HAP-1 (cell line): Measurements from ENCODE around the gene ARHGAP31.
"Not testable (repeated sequence)": the region's sequence is repeated elsewhere in the genome, so short reads cannot be mapped to it uniquely, and the experiment has no call there.

Experiments used
- DNase-seq, 2 experiments: peaks; one replicate each; pipeline ENCODE4 v3.0.0-alpha.2; 2016 to 2020; ENCODE audit warnings: low spot score in 2 of 2
- H3K27me3 ChIP-seq: fragments of 250-450 bp; sonication (Bioruptor Pico); 2 replicates; pipeline ENCODE4 v1.5.1; 2020; ENCODE audit warnings: low read depth, mild to moderate bottlenecking, moderate library complexity
- H3K36me3 ChIP-seq: fragments of 250-450 bp; sonication (Bioruptor Pico); replicated peaks from 2 replicates; pipeline ENCODE4 v1.5.1; 2020; ENCODE audit warnings: mild to moderate bottlenecking
- H3K4me1 ChIP-seq: fragments of 250-450 bp; sonication (Bioruptor Pico); 2 replicates; pipeline ENCODE4 v1.5.1; 2020; ENCODE audit warnings: mild to moderate bottlenecking
- H3K4me3 ChIP-seq: fragments of 250-450 bp; sonication (Bioruptor Pico); 2 replicates; pipeline ENCODE4 v1.5.1; 2020; ENCODE audit warnings: mild to moderate bottlenecking, moderate library complexity
- H3K9me3 ChIP-seq: fragments of 250-450 bp; sonication (Bioruptor Pico); 2 replicates; pipeline ENCODE4 v1.5.1; 2020; ENCODE audit warnings: mild to moderate bottlenecking, moderate library complexity
- in situ Hi-C: fragments of 300-500 bp; cut with MboI; formaldehyde crosslinking; loops from 3 replicates; pipeline ENCODE4 v1.14.3; 2020; ENCODE audit warnings: low sequenced_read_pairs, inconsistent platforms, mixed read lengths

Gene ARHGAP31, protein sequence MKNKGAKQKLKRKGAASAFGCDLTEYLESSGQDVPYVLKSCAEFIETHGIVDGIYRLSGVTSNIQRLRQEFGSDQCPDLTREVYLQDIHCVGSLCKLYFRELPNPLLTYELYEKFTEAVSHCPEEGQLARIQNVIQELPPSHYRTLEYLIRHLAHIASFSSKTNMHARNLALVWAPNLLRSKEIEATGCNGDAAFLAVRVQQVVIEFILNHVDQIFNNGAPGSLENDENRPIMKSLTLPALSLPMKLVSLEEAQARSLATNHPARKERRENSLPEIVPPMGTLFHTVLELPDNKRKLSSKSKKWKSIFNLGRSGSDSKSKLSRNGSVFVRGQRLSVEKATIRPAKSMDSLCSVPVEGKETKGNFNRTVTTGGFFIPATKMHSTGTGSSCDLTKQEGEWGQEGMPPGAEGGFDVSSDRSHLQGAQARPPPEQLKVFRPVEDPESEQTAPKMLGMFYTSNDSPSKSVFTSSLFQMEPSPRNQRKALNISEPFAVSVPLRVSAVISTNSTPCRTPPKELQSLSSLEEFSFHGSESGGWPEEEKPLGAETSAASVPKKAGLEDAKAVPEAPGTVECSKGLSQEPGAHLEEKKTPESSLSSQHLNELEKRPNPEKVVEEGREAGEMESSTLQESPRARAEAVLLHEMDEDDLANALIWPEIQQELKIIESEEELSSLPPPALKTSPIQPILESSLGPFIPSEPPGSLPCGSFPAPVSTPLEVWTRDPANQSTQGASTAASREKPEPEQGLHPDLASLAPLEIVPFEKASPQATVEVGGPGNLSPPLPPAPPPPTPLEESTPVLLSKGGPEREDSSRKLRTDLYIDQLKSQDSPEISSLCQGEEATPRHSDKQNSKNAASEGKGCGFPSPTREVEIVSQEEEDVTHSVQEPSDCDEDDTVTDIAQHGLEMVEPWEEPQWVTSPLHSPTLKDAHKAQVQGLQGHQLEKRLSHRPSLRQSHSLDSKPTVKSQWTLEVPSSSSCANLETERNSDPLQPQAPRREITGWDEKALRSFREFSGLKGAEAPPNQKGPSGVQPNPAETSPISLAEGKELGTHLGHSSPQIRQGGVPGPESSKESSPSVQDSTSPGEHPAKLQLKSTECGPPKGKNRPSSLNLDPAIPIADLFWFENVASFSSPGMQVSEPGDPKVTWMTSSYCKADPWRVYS (N-terminal part only)

DNA sequence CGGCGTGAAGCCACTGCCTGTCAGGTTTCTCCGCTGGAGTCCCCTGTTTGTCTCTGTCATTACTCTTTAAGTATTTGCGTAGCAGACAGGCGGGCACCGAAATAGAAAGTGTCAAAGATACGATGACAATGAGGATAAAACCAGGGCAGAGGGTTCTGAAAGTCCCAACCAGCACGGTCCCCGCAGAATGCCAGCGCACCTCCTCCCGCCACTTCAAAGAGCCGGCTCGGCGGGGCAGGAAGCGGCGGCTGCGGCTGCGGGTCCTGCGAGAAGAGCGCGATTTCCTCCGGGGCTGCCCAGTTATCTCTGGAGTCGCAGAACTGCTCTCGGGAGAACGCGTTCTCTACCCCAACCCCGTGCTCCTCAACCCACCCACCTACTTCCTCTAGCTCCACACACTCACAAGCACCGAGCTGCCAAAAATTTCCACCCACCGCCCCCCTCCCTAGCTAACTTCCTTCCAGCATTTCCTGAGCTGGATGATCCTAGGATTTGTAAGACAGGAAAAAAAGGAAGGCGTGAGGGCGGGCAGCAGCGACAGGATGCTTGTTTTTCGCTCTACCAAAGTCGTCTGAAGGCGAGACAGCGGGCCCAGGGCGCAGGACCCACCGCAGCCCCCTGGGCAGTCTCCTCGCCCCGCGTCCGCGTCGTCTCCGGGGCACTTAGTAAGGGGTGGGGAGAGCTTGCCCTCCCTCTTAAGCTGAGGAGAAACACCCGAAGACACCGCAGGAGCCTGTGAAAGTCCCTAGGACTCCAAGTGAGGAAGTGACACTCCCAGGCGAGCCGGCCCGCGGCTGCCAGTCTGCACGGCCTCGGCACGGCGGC is at the start of gene ARHGAP31:
ARHGAP31 (plus strand) TSS at position 513 of the 825 bp plus-strand sequence. CDS start 522 bp downstream, outside the sequence.
- in situ Hi-C loops = loop anchor here (25.0 kb wide), 1 partner anchor 393 kb away; the partner anchor contains the start of gene COX17
- H3K4me1 ChIP-seq = peaks cover 33% of the 10 kb centered on the region

DNA sequence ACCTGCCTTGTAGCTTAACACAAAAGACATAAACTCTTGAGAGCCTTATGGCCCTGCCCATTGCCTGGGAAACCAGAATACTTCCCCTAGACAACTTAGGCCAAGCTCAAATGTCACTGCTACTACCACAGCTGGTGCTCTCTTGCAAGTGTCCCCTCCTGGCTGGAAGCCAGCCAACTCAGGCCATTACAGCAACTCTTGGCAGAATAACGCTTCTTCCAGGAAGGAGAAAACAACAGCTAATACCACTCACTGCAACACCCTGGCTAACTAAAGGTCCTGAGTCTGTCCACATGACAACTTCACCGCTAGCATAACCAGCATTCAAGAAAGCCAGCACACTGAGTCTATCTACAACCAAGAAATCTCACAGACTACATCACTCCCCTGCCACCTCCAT is 48.4 kb upstream of the ARHGAP31 start:
- Histone ChIP-seq H3K4me1 (peaks cover 11% of the 10 kb centered on the region), H3K4me3 (no peak overlapping the region), H3K27me3 (no peaks in the 10 kb centered on the region), H3K36me3 (no peaks in the 10 kb centered on the region), H3K9me3 (peaks cover 6% of the 10 kb centered on the region; the same call in 1 of the 2 replicates)
- in situ Hi-C loops = no loop called here
- DNase-seq = no peak

More for the DNA sequence above, at the start of gene ARHGAP31:
- DNase-seq = peak; percentile 51 to 74
- Histone ChIP-seq H3K27me3 (no peaks in the 10 kb centered on the region), H3K9me3 (no peaks in the 10 kb centered on the region), H3K4me3 (peak within 1 kb of the TSS; percentile 37), H3K36me3 (no peaks in the 10 kb centered on the region)

DNA sequence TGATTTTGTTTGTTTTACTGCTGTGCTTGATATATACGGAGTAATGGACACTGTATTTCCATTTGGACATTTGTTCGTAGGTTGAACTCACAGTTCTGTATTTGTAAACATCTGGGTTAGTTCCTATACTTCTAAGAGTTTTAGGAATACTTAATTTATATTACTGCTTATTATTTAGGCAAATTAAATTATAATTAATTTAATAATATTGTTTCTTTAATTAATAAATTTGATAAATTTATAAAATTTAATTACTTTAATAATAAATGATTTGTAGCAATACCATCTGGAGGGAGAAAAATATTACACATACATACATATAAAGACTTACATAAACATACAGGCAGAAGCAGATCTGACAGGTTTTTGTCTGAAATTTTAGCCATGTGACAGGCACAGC is 39.0 kb upstream of the ARHGAP31 start:
- no peaks in the 10 kb centered on the region for H3K36me3 ChIP-seq
- no peaks in the 10 kb centered on the region for H3K9me3 ChIP-seq
- no peak for DNase-seq
- H3K4me1 ChIP-seq = peaks cover 17% of the 10 kb centered on the region
- in situ Hi-C loops = no loop called here
- H3K27me3 ChIP-seq = no peaks in the 10 kb centered on the region
- H3K4me3 ChIP-seq = no peak overlapping the region

DNA sequence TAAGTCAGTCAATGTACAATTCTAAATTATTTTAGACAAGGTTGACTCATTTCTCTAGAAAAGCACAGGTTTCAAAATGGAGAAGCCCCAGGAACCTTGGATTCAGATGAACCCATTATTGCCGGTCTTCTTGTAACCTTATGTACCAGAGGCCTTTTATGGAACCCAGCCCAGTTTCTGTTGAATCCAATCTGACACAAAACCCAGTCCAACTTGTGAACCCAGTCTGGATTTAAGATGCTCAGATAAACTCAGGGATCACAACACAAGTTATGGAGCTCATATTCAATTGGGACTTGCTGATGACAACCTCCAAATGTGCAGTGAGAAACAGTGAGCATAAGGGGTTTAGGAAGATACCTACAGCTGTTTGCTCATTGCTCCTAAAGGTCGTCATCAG is 37.1 kb upstream of the ARHGAP31 start:
- Histone ChIP-seq H3K4me1 (peaks cover 17% of the 10 kb centered on the region), H3K9me3 (no peaks in the 10 kb centered on the region), H3K36me3 (no peaks in the 10 kb centered on the region), H3K27me3 (no peaks in the 10 kb centered on the region), H3K4me3 (no peak overlapping the region)
- DNase-seq = no peak
- in situ Hi-C loops = no loop called here

DNA sequence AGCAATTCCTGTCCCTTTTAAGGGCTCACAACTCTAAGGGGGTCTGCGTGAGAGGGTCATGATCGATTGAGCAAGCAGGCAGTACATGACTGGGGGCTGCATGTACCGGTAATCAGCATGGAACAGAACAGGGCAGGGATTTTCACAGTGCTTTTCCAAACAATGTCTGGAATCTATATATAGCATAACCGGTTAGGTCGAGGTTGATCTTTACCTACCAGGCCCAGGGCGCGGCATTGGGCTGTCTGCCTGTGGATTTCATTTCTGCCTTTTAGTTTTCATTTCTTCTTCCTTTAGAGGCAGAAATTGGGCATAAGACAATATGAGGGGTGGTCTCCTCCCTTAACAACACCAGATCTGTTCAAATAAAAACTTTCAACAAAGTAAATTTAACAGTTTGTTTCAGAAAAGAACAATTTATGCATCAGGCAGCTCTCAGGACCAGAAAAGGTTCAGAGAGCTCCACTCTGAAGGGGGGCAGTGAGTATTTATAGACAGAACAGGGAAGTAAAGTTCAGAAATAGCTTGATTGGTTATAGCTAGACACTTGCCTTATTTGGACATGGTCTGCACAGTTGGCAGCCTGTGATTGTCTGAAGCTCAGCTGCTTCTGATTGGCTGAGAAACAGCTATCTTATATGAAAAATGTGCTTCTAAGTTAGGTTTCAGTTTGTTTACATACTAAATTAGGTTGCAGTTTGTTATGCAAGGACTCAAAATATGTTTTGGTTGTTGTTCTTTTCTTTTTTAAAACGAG is 36.4 kb upstream of the ARHGAP31 start:
- Histone ChIP-seq H3K36me3 (no peaks in the 10 kb centered on the region), H3K9me3 (no peaks in the 10 kb centered on the region), H3K4me3 (no peak overlapping the region), H3K4me1 (peaks cover 17% of the 10 kb centered on the region), H3K27me3 (no peaks in the 10 kb centered on the region)
- DNase-seq = no peak
- in situ Hi-C loops = no loop called here

DNA sequence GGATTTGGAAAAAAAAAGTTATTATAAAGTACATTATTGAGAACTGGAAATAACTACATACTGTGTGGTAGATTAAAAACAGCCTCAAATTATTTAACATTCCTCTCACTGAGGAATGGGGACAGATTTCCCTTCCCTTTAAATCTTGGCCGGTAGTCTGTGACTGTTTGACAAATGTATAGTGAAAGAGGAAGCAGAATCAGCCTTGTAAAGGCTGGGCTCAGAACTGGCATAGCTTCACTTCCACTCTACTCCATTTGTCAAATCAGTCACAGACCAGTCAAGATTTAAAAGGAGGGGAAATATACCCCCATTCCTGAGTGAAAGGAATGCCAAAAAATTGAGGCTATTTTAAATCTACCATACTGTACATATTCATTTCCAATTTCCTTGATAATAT is 35.3 kb upstream of the ARHGAP31 start:
- Histone ChIP-seq H3K36me3 (no peaks in the 10 kb centered on the region), H3K4me1 (peaks cover 17% of the 10 kb centered on the region), H3K9me3 (no peaks in the 10 kb centered on the region), H3K4me3 (no peak overlapping the region), H3K27me3 (no peaks in the 10 kb centered on the region)
- in situ Hi-C loops = no loop called here
- no peak for DNase-seq

DNA sequence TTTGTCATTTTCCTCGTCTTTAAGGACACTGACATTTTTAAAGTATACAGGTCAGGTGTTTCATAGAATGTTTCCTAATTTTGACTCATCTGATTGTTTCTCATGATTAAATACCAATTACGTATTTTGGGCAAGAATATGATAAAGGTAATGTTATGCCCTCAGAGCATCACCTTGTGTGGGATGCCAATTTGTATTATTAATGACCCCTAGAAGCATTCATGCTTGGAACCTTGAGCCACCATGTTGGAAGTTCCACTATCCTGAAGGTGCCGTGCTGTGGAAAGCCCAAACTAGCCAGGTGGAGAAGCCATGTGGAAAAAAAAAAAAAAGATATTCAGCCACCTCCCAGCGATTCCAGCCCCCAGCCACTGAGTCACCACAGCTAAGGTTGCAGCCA is 34.4 kb upstream of the ARHGAP31 start:
- H3K4me3 ChIP-seq = no peak overlapping the region
- in situ Hi-C loops = no loop called here
- H3K36me3 ChIP-seq = no peaks in the 10 kb centered on the region
- H3K9me3 ChIP-seq = no peaks in the 10 kb centered on the region
- DNase-seq = no peak
- no peaks in the 10 kb centered on the region for H3K27me3 ChIP-seq
- H3K4me1 ChIP-seq = peaks cover 17% of the 10 kb centered on the region

DNA sequence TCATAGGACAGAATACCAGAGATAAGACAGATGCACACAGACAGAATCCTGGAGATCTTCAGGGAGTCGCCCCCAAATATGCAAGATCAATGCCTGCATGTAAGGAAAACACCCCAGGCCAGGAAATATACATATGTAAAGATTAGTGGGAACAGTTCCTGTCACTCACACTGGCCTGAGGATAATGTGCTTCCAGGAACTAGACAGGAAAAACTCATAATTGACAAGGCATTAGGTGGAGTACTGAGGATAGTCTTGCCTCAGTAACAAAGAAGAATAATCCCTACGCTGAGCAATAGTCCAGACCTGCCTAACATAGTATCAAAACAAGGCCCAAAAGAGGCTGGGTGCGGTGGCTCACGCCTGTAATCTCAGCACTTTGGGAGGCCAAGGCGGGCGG is 33.1 kb upstream of the ARHGAP31 start:
- H3K9me3 ChIP-seq = no peaks in the 10 kb centered on the region
- DNase-seq = no peak
- H3K27me3 ChIP-seq = no peaks in the 10 kb centered on the region
- H3K36me3 ChIP-seq = no peaks in the 10 kb centered on the region
- H3K4me3 ChIP-seq = no peak overlapping the region
- in situ Hi-C loops = no loop called here
- H3K4me1 ChIP-seq = peaks cover 17% of the 10 kb centered on the region

DNA sequence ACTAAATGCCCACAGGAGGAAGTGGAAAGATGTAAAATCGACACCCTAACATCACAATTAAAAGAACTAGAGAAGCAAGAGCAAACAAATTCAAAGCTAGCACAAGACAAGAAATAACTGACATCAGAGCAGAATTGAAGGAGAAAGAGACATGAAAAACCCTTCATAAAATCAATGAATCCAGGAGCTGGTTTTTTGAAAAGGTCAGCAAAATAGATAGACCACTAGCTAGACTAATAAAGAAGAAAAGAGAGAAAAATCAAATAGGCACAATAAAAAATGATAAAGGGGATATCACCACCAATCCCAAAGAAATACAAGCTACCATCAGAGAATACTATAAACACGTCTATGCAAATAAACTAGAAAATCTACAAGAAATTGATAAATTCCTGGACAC is 24.0 kb upstream of the ARHGAP31 start:
- in situ Hi-C loops, H3K27me3 ChIP-seq, H3K9me3 ChIP-seq, H3K4me3 ChIP-seq, DNase-seq, H3K36me3 ChIP-seq, H3K4me1 ChIP-seq: not testable (repeated sequence)

DNA sequence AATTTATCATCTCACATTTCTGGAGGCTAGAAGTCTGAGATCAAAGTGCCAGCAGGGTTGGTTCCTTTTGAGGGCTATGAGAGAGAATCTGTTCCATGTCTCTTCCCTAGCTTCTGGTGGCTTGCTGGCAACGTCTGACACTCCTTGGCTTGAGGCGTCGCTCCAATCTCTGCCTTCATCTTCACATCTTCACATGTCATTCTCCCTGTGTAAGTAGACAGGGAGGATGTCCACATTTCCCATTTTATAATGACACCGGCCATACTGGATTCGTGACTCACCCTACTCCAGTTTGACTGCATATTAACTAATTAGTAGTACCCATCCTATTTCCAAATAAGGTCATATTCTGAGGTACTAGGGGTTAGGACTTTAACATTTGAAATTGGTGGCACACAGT is 17.5 kb upstream of the ARHGAP31 start:
- peaks cover 9% of the 10 kb centered on the region for H3K4me1 ChIP-seq
- no peak for DNase-seq
- H3K27me3 ChIP-seq = no peaks in the 10 kb centered on the region
- in situ Hi-C loops = loop anchor here (25.0 kb wide), 1 partner anchor 411 kb away; the partner anchor contains the start of gene COX17
- H3K36me3 ChIP-seq = no peaks in the 10 kb centered on the region
- no peak overlapping the region for H3K4me3 ChIP-seq
- no peaks in the 10 kb centered on the region for H3K9me3 ChIP-seq

DNA sequence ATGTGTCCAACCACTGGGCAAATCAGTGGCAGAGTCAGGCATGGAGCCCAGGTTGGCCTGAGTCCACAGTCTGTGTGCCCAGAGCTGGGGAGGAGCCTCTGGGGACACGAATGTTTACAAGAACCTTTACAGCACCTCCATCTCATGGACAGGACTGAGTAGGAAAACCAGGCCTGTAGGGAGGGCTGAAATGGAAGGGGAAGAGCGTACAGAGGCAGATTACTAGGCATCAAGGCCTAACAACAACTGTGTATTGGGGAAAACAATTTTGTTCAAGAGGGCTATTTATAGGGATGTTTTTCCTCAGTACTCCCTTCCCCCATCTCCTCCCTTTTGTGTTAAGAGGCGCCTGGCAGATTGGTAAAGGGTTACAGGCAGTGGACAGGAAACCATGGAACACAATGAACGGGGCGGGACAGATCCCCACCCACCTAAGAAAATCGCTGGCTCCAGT is 15.1 kb upstream of the ARHGAP31 start:
- DNase-seq = peak; percentile 29 to 52
- in situ Hi-C loops = loop anchor here (25.0 kb wide), 1 partner anchor 408 kb away; the partner anchor contains the start of gene COX17
- no peaks in the 10 kb centered on the region for H3K27me3 ChIP-seq
- no peak overlapping the region for H3K4me3 ChIP-seq
- H3K9me3 ChIP-seq = no peaks in the 10 kb centered on the region
- no peaks in the 10 kb centered on the region for H3K36me3 ChIP-seq
- H3K4me1 ChIP-seq = peaks cover 9% of the 10 kb centered on the region

DNA sequence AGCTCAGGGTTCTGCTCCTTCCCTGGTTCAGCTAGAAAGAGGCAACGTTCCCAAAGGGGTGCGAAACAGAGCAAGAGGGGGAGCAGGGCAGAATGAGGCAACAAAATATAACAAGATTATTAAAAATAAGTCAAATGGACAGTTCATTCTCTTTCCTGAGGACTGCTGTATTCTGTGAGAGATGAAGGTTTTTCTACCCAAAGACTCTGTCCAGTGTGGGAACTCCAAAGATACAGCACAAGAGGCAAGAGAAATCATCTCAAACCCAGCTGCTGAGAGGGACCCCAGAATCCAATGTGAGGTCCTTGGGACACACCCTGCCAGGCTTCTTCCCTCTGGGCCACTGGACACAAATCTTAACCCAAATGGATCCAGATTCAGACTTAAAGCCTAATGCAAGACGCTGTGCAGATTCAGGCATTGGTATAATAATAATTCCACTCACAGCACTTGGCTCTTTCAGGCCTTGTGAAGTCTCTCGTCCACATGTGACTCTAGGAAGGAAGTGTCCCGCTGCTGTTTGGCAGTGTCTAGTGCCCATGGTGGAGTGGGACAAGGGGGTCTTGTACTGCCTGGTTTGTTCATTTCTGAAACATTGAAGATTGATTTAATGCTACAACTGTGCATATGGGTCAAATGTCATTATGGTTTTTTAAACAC is 14.5 kb upstream of the ARHGAP31 start:
- Histone ChIP-seq H3K9me3 (no peaks in the 10 kb centered on the region), H3K4me1 (peaks cover 9% of the 10 kb centered on the region), H3K36me3 (no peaks in the 10 kb centered on the region), H3K27me3 (no peaks in the 10 kb centered on the region), H3K4me3 (no peak overlapping the region)
- in situ Hi-C loops = loop anchor here (25.0 kb wide), 1 partner anchor 408 kb away; the partner anchor contains the start of gene COX17
- no peak for DNase-seq
